HEK293 (cell line): Measurements from ENCODE around the gene DPP6.

Source experiments
- CTCF ChIA-PET: fragments of 350-600 bp; formaldehyde crosslinking; extraction: SDS; loops from one replicate; lab custom pipeline; 2021; ENCODE audit warnings: antibody characterized with exemption; lab: Yijun Ruan, JAX
- POLR2A ChIA-PET: fragments of 300-600 bp; formaldehyde crosslinking; extraction: SDS; loops from one replicate; lab custom pipeline; 2020; ENCODE audit warnings: antibody characterized with exemption, inconsistent platforms; lab: Yijun Ruan, JAX
- H3K27ac ChIP-seq: fragments of 200-500 bp; sonication (Bioruptor generic); 2 replicates; pipeline ENCODE4 v1.5.1; 2014; ENCODE audit warnings: low read depth, low read length, control low read depth, inconsistent platforms; ENCODE audit errors: extremely low read depth
- H3K36me3 ChIP-seq, 2 experiments: fragments of 200-500 bp in 1 of 2; sonication (Bioruptor generic) in 1 of 2; 1 replicate in 1 of 2; 2 replicates in 1 of 2; pipeline ENCODE4 v1.5.1; 2014 to 2017; ENCODE audit warnings: inconsistent platforms in 2 of 2, low read length in 2 of 2; ENCODE audit not compliant: control insufficient read depth in 2 of 2, insufficient read depth in 1 of 2
- H3K4me1 ChIP-seq: fragments of 200-500 bp; sonication (Bioruptor generic); 2 replicates; pipeline ENCODE4 v1.5.1; 2014; ENCODE audit warnings: mild to moderate bottlenecking, low read length, inconsistent platforms; ENCODE audit not compliant: control insufficient read depth, insufficient read depth
- H3K4me3 ChIP-seq: 2 replicates; pipeline ENCODE4 v1.5.1; 2011; ENCODE audit warnings: low read depth, mild to moderate bottlenecking, control low read depth, low read length, moderate library complexity
- H3K9me3 ChIP-seq: fragments of 200-500 bp; sonication (Bioruptor generic); 2 replicates; pipeline ENCODE4 v1.5.1; 2014; ENCODE audit warnings: low read depth, low read length, inconsistent platforms; ENCODE audit not compliant: control insufficient read depth, insufficient read depth
- GLI4 ChIP-seq: fragments of 450-650 bp; formaldehyde crosslinking; IDR thresholded peaks from 2 replicates; pipeline ENCODE4 v1.5.1; 2016; ENCODE audit warnings: missing biosample characterization, missing genetic modification characterization
- IKZF3 ChIP-seq: fragments of 450-650 bp; IDR thresholded peaks from 2 replicates; pipeline ENCODE4 v1.5.0; 2018; ENCODE audit warnings: missing biosample characterization, mild to moderate bottlenecking, missing genetic modification characterization, moderate library complexity
- KLF8 ChIP-seq: fragments of 450-650 bp; formaldehyde crosslinking; IDR thresholded peaks from 2 replicates; pipeline ENCODE4 v1.5.1; 2016; ENCODE audit warnings: missing biosample characterization, missing genetic modification characterization
- PRDM1 ChIP-seq: fragments of 450-650 bp; formaldehyde crosslinking; IDR thresholded peaks from 2 replicates; pipeline ENCODE4; 2016; ENCODE audit warnings: missing biosample characterization, missing genetic modification characterization
- REPIN1 ChIP-seq: fragments of 450-650 bp; formaldehyde crosslinking; IDR thresholded peaks from 2 replicates; pipeline ENCODE4 v1.5.1; 2017; ENCODE audit warnings: missing biosample characterization, missing genetic modification characterization, low read depth
- ZFP3 ChIP-seq: fragments of 450-650 bp; formaldehyde crosslinking; IDR thresholded peaks from 2 replicates; pipeline ENCODE4 v1.5.1; 2016; ENCODE audit warnings: low read depth, missing biosample characterization, missing genetic modification characterization
- ZFP69B ChIP-seq: fragments of 450-650 bp; formaldehyde crosslinking; IDR thresholded peaks from 2 replicates; pipeline ENCODE4 v1.5.1; 2016; ENCODE audit warnings: missing biosample characterization, missing genetic modification characterization
- ZNF133 ChIP-seq: fragments of 450-650 bp; formaldehyde crosslinking; IDR thresholded peaks from 2 replicates; pipeline ENCODE4 v1.5.1; 2016; ENCODE audit warnings: missing biosample characterization, missing genetic modification characterization
- ZNF155 ChIP-seq: fragments of 450-650 bp; formaldehyde crosslinking; IDR thresholded peaks from 2 replicates; pipeline ENCODE4 v1.5.1; 2016; ENCODE audit warnings: missing biosample characterization, missing genetic modification characterization
- ZNF24 ChIP-seq: fragments of 450-650 bp; formaldehyde crosslinking; IDR thresholded peaks from 2 replicates; pipeline ENCODE4 v1.5.1; 2016; ENCODE audit warnings: missing biosample characterization, missing genetic modification characterization
- ZNF354C ChIP-seq: fragments of 450-650 bp; formaldehyde crosslinking; IDR thresholded peaks from 2 replicates; pipeline ENCODE4 v1.5.1; 2016; ENCODE audit warnings: missing biosample characterization, missing genetic modification characterization, low read depth, borderline replicate concordance
- ZNF391 ChIP-seq: fragments of 450-650 bp; formaldehyde crosslinking; IDR thresholded peaks from 2 replicates; pipeline ENCODE4 v1.5.1; 2016; ENCODE audit warnings: low read depth, missing biosample characterization, missing genetic modification characterization, borderline replicate concordance
- ZNF404 ChIP-seq: fragments of 450-650 bp; formaldehyde crosslinking; IDR thresholded peaks from 2 replicates; pipeline ENCODE4 v1.5.1; 2017; ENCODE audit warnings: missing biosample characterization, missing genetic modification characterization
- ZNF433 ChIP-seq: fragments of 450-650 bp; formaldehyde crosslinking; IDR thresholded peaks from 2 replicates; pipeline ENCODE4 v1.5.1; 2016; ENCODE audit warnings: missing biosample characterization, missing genetic modification characterization, low read depth
- ZNF501 ChIP-seq: fragments of 450-650 bp; formaldehyde crosslinking; IDR thresholded peaks from 2 replicates; pipeline ENCODE4 v1.5.1; 2016; ENCODE audit warnings: missing biosample characterization, missing genetic modification characterization
- ZNF514 ChIP-seq: fragments of 450-650 bp; formaldehyde crosslinking; IDR thresholded peaks from 2 replicates; pipeline ENCODE4 v1.5.1; 2016; ENCODE audit warnings: missing biosample characterization, missing genetic modification characterization
- ZNF600 ChIP-seq: fragments of 450-650 bp; formaldehyde crosslinking; IDR thresholded peaks from 2 replicates; pipeline ENCODE4 v1.5.1; 2016; ENCODE audit warnings: missing biosample characterization, missing genetic modification characterization
- ZNF629 ChIP-seq: fragments of 450-650 bp; formaldehyde crosslinking; IDR thresholded peaks from 2 replicates; pipeline ENCODE4 v1.5.1; 2017; ENCODE audit warnings: missing biosample characterization, missing genetic modification characterization
- ZNF664 ChIP-seq: fragments of 450-650 bp; formaldehyde crosslinking; IDR thresholded peaks from 2 replicates; pipeline ENCODE4 v1.5.1; 2016; ENCODE audit warnings: missing biosample characterization, missing genetic modification characterization
- TF ChIP-seq, protein P1 (sequence below): fragments of 450-650 bp; formaldehyde crosslinking; IDR thresholded peaks from 2 replicates; pipeline ENCODE4 v1.5.1; 2016; ENCODE audit warnings: missing biosample characterization, missing genetic modification characterization
- TF ChIP-seq, protein P2 (sequence below): fragments of 450-650 bp; formaldehyde crosslinking; IDR thresholded peaks from 2 replicates; pipeline ENCODE4 v1.5.1; 2016; ENCODE audit warnings: missing biosample characterization, missing genetic modification characterization
- TF ChIP-seq, protein P3 (sequence below): fragments of 450-650 bp; formaldehyde crosslinking; IDR thresholded peaks from 2 replicates; pipeline ENCODE4 v1.5.1; 2016; ENCODE audit warnings: missing biosample characterization, missing genetic modification characterization
- TF ChIP-seq, protein P4 (sequence below): fragments of 450-650 bp; formaldehyde crosslinking; IDR thresholded peaks from 2 replicates; pipeline ENCODE4 v1.5.1; 2016; ENCODE audit warnings: missing biosample characterization, missing genetic modification characterization
- TF ChIP-seq, protein P5 (sequence below): fragments of 450-650 bp; formaldehyde crosslinking; IDR thresholded peaks from 2 replicates; pipeline ENCODE4 v1.5.1; 2016; ENCODE audit warnings: missing biosample characterization, missing genetic modification characterization, borderline replicate concordance
- TF ChIP-seq, protein P6 (sequence below): fragments of 450-650 bp; formaldehyde crosslinking; IDR thresholded peaks from 2 replicates; pipeline ENCODE4 v1.5.1; 2017; ENCODE audit warnings: missing biosample characterization, missing genetic modification characterization

The DPP6 gene

DNA sequence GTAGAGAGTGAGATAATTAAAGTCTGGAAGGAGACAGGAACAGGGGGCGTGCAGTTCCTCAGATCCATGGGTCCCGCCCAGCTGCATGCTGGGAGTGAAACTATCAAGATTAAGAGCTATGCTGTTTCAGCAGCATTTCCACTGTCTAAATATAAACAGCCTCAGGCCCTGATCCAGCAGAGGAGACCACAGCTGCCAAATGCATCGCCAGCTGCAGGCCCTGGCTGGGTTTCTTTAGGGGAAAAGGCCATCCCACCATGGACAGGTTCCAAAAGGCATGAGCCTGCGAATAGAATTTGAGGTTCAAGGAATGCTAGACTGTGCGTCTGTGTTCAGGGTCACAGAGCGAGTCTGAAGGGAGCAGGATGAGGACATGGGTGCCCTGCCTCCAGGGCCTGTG, 539.3 kb downstream of the DPP6 start:
- ChIA-PET POLR2A (no interaction called here), CTCF (no interaction called here)
- H3K9me3 ChIP-seq, result no peaks in the 10 kb centered on the region
- H3K4me1 ChIP-seq, result no peaks in the 10 kb centered on the region
- H3K27ac ChIP-seq, result no peak overlapping the region
- no peaks in the 10 kb centered on the region for H3K36me3 ChIP-seq
- no peak for TF ChIP-seq KLF8 (tag by site-specific recombination)
- no peak for TF ChIP-seq GLI4 (tag by site-specific recombination)
- no peak for TF ChIP-seq ZNF600 (tag by site-specific recombination)
- no peak for TF ChIP-seq ZFP69B (tag by site-specific recombination)
- TF ChIP-seq ZNF404 (tag by site-specific recombination), result no peak
- no peak for TF ChIP-seq ZNF133
- no peak overlapping the region for H3K4me3 ChIP-seq

DNA sequence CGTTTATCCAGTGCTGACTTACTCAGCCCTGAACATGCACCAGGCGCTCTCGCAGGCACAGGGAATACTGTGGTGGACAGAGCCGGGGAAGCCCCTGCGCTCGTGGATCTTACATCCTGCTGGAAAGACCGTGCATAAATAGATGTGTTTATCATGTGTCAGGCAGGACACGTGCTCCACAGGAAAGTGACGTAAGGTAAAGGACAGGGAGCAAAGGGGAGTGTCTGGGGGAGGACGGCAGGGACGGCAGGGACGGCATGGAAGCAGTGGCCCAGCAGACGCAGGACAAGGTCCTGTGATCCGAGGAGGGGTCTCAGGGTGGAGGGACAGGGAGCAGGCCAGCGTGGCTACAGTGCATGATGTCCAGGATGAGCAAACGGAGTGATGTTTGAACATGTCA, 540.2 kb downstream of the DPP6 start:
- CTCF ChIA-PET, result no interaction called here
- Histone ChIP-seq H3K4me1 (no peaks in the 10 kb centered on the region), H3K36me3 (no peaks in the 10 kb centered on the region), H3K9me3 (no peaks in the 10 kb centered on the region), H3K4me3 (no peak overlapping the region), H3K27ac (no peak overlapping the region)
- TF ChIP-seq ZNF354C (tag by site-specific recombination) (no peak), PRDM1 (no peak), ZNF664 (no peak), ZNF629 (no peak), REPIN1 (tag by site-specific recombination) (no peak), ZNF391 (tag by site-specific recombination) (no peak), ZNF24 (tag by site-specific recombination) (no peak), ZNF514 (tag by site-specific recombination) (no peak), IKZF3 (tag by site-specific recombination) (no peak), ZNF433 (tag by site-specific recombination) (no peak), ZNF501 (tag by site-specific recombination) (no peak), ZFP3 (no peak), ZNF155 (no peak)
- TF ChIP-seq, protein P1, sequence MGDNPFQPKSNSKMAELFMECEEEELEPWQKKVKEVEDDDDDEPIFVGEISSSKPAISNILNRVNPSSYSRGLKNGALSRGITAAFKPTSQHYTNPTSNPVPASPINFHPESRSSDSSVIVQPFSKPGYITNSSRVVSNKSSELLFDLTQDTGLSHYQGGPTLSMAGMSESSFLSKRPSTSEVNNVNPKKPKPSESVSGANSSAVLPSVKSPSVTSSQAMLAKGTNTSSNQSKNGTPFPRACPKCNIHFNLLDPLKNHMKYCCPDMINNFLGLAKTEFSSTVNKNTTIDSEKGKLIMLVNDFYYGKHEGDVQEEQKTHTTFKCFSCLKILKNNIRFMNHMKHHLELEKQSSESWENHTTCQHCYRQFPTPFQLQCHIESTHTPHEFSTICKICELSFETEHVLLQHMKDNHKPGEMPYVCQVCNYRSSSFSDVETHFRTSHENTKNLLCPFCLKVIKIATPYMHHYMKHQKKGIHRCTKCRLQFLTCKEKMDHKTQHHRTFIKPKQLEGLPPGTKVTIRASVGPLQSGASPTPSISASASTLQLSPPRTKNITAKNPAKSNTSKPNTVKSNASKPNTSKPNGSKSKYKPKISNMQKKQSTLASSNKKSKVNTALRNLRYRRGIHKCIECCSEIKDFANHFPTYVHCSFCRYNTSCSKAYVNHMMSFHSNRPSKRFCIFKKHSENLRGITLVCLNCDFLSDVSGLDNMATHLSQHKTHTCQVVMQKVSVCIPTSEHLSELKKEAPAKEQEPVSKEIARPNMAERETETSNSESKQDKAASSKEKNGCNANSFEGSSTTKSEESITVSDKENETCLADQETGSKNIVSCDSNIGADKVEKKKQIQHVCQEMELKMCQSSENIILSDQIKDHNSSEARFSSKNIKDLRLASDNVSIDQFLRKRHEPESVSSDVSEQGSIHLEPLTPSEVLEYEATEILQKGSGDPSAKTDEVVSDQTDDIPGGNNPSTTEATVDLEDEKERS, result no peak
- TF ChIP-seq, protein P2, sequence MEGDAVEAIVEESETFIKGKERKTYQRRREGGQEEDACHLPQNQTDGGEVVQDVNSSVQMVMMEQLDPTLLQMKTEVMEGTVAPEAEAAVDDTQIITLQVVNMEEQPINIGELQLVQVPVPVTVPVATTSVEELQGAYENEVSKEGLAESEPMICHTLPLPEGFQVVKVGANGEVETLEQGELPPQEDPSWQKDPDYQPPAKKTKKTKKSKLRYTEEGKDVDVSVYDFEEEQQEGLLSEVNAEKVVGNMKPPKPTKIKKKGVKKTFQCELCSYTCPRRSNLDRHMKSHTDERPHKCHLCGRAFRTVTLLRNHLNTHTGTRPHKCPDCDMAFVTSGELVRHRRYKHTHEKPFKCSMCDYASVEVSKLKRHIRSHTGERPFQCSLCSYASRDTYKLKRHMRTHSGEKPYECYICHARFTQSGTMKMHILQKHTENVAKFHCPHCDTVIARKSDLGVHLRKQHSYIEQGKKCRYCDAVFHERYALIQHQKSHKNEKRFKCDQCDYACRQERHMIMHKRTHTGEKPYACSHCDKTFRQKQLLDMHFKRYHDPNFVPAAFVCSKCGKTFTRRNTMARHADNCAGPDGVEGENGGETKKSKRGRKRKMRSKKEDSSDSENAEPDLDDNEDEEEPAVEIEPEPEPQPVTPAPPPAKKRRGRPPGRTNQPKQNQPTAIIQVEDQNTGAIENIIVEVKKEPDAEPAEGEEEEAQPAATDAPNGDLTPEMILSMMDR (tag by site-specific recombination), result no peak
- TF ChIP-seq, protein P3, sequence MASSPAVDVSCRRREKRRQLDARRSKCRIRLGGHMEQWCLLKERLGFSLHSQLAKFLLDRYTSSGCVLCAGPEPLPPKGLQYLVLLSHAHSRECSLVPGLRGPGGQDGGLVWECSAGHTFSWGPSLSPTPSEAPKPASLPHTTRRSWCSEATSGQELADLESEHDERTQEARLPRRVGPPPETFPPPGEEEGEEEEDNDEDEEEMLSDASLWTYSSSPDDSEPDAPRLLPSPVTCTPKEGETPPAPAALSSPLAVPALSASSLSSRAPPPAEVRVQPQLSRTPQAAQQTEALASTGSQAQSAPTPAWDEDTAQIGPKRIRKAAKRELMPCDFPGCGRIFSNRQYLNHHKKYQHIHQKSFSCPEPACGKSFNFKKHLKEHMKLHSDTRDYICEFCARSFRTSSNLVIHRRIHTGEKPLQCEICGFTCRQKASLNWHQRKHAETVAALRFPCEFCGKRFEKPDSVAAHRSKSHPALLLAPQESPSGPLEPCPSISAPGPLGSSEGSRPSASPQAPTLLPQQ (tag by site-specific recombination), result no peak
- TF ChIP-seq, protein P4, sequence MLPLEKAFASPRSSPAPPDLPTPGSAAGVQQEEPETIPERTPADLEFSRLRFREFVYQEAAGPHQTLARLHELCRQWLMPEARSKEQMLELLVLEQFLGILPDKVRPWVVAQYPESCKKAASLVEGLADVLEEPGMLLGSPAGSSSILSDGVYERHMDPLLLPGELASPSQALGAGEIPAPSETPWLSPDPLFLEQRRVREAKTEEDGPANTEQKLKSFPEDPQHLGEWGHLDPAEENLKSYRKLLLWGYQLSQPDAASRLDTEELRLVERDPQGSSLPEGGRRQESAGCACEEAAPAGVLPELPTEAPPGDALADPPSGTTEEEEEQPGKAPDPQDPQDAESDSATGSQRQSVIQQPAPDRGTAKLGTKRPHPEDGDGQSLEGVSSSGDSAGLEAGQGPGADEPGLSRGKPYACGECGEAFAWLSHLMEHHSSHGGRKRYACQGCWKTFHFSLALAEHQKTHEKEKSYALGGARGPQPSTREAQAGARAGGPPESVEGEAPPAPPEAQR (tag by site-specific recombination), result no peak
- TF ChIP-seq, protein P5, sequence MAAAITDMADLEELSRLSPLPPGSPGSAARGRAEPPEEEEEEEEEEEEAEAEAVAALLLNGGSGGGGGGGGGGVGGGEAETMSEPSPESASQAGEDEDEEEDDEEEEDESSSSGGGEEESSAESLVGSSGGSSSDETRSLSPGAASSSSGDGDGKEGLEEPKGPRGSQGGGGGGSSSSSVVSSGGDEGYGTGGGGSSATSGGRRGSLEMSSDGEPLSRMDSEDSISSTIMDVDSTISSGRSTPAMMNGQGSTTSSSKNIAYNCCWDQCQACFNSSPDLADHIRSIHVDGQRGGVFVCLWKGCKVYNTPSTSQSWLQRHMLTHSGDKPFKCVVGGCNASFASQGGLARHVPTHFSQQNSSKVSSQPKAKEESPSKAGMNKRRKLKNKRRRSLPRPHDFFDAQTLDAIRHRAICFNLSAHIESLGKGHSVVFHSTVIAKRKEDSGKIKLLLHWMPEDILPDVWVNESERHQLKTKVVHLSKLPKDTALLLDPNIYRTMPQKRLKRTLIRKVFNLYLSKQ (tag by site-specific recombination), result no peak
- TF ChIP-seq, protein P6, sequence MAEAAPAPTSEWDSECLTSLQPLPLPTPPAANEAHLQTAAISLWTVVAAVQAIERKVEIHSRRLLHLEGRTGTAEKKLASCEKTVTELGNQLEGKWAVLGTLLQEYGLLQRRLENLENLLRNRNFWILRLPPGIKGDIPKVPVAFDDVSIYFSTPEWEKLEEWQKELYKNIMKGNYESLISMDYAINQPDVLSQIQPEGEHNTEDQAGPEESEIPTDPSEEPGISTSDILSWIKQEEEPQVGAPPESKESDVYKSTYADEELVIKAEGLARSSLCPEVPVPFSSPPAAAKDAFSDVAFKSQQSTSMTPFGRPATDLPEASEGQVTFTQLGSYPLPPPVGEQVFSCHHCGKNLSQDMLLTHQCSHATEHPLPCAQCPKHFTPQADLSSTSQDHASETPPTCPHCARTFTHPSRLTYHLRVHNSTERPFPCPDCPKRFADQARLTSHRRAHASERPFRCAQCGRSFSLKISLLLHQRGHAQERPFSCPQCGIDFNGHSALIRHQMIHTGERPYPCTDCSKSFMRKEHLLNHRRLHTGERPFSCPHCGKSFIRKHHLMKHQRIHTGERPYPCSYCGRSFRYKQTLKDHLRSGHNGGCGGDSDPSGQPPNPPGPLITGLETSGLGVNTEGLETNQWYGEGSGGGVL (tag by site-specific recombination), result no peak
- POLR2A ChIA-PET, result no interaction called here
